Esophagus (tissue), 2 donors: ENCODE data around the gene FUBP3. TPM values are rescaled to one million over a fixed set of nuclear protein-coding genes. Genes with fewer than 3 reads are reported as not detected.

Experiments
- H3K27ac ChIP-seq, 2 donors: one replicate each; pipeline ENCODE4 v1.5.1; 2013; ENCODE audit warnings: low read depth in 2 of 2, mild to moderate bottlenecking in 2 of 2, inconsistent platforms in 1 of 2, low read length in 1 of 2, moderate library complexity in 1 of 2
- H3K27me3 ChIP-seq, 2 donors: one replicate each; pipeline ENCODE4 v1.6.1; 2013; ENCODE audit warnings: low read length in 2 of 2, control low read depth in 1 of 2, mild to moderate bottlenecking in 1 of 2; ENCODE audit not compliant: insufficient read depth in 2 of 2, control insufficient read depth in 1 of 2
- H3K36me3 ChIP-seq, 2 donors: one replicate each; pipeline ENCODE4 v1.6.1; 2013; ENCODE audit warnings: low read length in 1 of 2; ENCODE audit not compliant: control insufficient read depth in 2 of 2, insufficient read depth in 2 of 2
- H3K4me1 ChIP-seq, 2 donors: one replicate each; pipeline ENCODE4 v1.6.1; 2013; ENCODE audit warnings: low read length in 1 of 2; ENCODE audit not compliant: control insufficient read depth in 2 of 2, insufficient read depth in 2 of 2
- H3K4me3 ChIP-seq, 2 donors: one replicate each; pipeline ENCODE4 v1.5.1; 2013; ENCODE audit warnings: low read length in 2 of 2, mild to moderate bottlenecking in 2 of 2, low read depth in 1 of 2, moderate library complexity in 1 of 2
- H3K9me3 ChIP-seq, 2 donors: one replicate each; pipeline ENCODE4 v1.6.1; 2013; ENCODE audit warnings: mild to moderate bottlenecking in 2 of 2, low read depth in 1 of 2, low read length in 1 of 2, moderate library complexity in 1 of 2; ENCODE audit not compliant: control insufficient read depth in 2 of 2, insufficient read depth in 1 of 2
- WGBS, 2 donors: extraction: QIAGEN DNeasy Blood & Tissue Kit; methylation state at CpG; one replicate each; pipeline ENCODE4 v1.1.7; 2013; 5-methylcytosine and 5-hydroxymethylcytosine counted together
- polyA plus RNA-seq, 2 donors: library from polyadenylated mRNA; stranded (reverse); fragments of 200-250 nt; gene quantifications; one replicate each; pipeline ENCODE4 v1.2.3, GENCODE V29; 2013
- donor health status: healthy with polysubstance abuse.
- donor health status: Bipolar disorder and iron deficiency.

The FUBP3 gene
- polyA plus RNA-seq, 2 donors = 11.3 to 23.1 TPM

DNA sequence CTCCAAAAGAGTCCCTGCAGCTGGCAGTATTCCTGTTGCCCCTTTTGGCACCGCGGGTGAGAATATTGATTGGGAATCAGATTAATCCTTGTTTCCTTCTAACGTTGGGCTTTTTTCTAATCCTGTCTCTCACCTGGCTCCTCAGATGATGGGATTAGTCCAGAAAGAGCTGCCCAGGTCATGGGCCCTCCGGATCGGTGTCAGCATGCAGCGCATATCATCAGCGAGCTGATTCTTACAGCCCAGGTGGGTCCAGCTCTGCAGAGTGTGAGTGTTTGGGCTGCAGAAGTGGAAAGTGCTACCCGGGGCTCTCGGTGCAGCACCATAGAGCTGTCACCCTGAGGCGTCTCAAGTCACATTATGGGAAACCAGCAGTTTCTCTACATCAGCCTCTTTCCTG is 44.1 kb downstream of the FUBP3 start:
- WGBS, 2 donors = 89 to 90% methylated on average over 10 of the region's 10 CpGs

GRCh38 chr9:130624154-130624553 is 44.8 kb downstream of the FUBP3 start:
- WGBS, 2 donors = 90 to 97% methylated on average over 4 of the region's 4 CpGs
- no peaks in the 10 kb centered on the region for H3K27me3 ChIP-seq
- H3K4me3 ChIP-seq = no peak overlapping the region
- H3K9me3 ChIP-seq = no peaks in the 10 kb centered on the region
- peaks cover 25 to 46% of the 10 kb centered on the region in 2 donors for H3K36me3 ChIP-seq
- no peak overlapping the region for H3K27ac ChIP-seq
- no peaks in the 10 kb centered on the region for H3K4me1 ChIP-seq

More for the DNA sequence above, 44.1 kb downstream of the FUBP3 start:
- H3K4me1 ChIP-seq = no peaks in the 10 kb centered on the region
- H3K36me3 ChIP-seq = peaks cover 25 to 50% of the 10 kb centered on the region in 2 donors
- no peaks in the 10 kb centered on the region for H3K9me3 ChIP-seq
- no peak overlapping the region for H3K4me3 ChIP-seq
- no peak overlapping the region for H3K27ac ChIP-seq
- H3K27me3 ChIP-seq = no peaks in the 10 kb centered on the region

DNA sequence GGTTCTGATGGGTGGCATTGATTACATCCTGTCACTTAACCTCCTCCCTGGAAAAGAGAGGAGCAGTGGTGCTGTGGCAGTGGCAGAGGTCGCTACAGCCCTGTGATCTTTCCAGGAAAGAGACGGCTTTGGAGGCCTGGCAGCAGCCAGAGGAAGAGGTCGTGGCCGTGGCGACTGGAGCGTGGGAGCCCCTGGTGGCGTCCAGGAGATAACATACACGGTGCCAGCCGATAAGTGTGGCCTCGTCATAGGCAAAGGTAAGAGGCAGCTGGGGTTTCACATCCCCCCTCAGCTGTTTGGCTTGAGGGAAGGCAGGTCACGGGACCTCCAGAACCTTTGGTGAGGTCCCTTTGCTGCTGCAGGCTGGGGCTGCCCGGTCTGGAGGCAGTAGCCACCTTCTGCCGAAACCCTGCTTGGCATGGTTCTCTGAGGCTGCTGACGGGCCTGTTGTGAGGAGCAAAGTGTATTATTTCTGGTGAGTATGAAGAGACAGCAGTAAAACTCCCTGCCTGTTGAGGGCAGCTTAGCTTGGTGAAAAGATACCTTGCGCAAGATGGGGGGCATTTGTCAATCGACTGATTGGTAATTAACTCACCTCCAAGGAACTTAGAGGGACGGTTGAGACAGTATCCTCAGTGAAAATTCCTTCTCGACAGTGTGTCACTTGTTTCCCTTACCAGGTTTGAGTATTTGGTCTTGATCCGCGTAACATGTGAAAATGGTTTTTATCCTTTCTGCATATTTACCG is 47.0 kb downstream of the FUBP3 start:
- Histone ChIP-seq H3K27me3 (no peaks in the 10 kb centered on the region), H3K36me3 (peaks cover 36 to 55% of the 10 kb centered on the region in 2 donors), H3K27ac (no peak overlapping the region), H3K4me3 (no peak overlapping the region), H3K4me1 (no peaks in the 10 kb centered on the region), H3K9me3 (no peaks in the 10 kb centered on the region)
- WGBS, 2 donors = 84 to 87% methylated on average over 21 of the region's 21 CpGs

DNA sequence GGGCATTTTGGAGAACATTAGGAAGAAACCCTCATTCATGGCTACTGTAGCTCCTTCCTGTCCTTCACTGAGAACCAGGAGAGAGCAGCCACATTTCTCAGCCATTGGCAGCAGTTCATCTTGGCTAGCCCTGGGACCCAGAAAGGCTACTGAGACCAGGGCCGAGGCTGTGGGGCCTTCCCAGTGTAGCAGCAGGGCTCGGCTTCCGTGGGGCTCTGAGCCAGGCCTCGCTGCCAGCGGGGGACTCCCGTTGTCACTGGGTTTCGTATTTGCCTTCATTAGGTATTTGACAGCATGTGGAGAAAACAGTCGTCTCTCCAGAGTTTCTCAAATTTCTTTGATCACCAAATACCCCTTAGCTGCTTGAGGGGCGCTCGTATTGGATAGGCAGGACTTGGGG is 47.7 kb downstream of the FUBP3 start:
- 84 to 89% methylated on average over 10 of the region's 10 CpGs for WGBS, 2 donors

DNA sequence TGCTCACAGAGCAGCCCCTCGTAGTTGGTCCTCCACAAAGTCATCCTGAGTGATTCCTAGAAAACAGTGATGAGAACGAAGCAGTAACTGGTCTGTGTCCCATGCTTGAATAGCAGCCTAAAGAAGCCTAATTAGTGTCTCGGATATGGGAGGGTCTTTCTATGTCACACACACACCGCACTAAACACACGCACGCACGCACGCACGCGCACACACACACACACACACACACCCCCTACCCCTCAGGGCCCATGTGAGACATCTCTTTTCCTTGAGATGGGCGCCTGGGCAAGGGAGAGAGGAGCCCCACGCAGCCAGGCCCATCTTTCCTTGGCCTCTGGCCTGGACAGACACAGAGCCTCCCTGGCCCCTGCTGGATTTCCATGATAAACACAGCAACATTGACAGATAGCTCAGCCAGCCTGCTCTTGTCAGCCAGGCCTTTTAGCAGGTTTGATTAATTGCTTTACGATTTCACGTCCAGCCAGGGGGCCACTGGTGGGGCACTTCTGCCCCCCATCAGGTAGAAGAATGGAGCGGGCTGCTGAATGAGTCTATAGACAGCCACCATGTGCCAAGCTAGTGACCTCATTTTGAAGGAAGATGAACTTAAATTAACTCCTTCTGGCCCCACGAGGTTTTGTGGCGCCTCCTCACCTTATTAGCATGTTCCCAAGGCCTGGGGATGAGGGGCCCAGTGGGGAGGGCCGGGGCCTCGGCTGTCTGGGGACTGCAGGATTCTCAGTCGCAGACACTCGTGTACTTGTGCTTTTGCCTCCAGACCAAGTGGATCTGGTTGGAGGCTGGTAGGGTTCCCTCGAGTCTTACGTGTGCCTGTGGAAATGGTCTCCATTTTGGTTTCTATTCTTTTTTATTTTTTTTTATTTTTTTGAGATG is 48.8 kb downstream of the FUBP3 start:
- Histone ChIP-seq H3K9me3 (no peaks in the 10 kb centered on the region), H3K4me1 (no peaks in the 10 kb centered on the region), H3K36me3 (peaks cover 47 to 68% of the 10 kb centered on the region in 2 donors), H3K27me3 (no peaks in the 10 kb centered on the region), H3K27ac (no peak overlapping the region), H3K4me3 (no peak overlapping the region)
- WGBS, 2 donors = 79 to 81% methylated on average over 22 to 23 of the region's 23 CpGs

More for the DNA sequence above, 47.7 kb downstream of the FUBP3 start:
- Histone ChIP-seq H3K4me3 (no peak overlapping the region), H3K27ac (no peak overlapping the region), H3K4me1 (no peaks in the 10 kb centered on the region), H3K27me3 (no peaks in the 10 kb centered on the region), H3K9me3 (no peaks in the 10 kb centered on the region), H3K36me3 (peaks cover 42 to 61% of the 10 kb centered on the region in 2 donors)

DNA sequence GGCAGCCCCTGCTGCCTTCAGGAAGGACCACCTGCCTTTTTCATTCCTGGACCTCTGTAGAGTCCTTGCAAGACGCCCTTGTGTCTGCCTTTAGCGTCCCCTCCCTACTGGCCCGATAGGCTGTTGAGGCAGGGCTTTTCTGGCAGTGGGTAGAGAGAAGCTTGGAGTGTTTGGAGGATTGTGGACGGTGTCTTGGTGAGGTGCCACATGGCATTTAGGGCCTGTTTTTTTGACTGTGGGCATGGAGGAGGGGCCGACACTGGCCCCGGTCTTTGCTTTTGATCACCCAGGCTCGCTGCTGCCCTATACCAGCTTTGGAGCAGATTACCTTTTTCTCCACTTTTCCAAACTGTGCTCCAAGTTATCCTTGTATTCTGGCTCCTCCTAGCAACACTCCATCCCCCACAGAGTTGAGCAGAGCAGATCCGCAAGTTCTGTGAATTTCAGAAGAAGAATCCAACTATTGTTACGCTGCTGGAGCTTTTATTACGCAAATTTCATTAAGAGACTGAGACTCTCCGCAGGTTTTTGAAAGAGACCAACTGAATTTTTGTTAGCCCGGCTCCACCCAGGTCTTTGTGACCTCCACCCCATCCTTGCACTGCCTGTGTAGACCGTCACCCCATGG is 50.2 kb downstream of the FUBP3 start:
- H3K27me3 ChIP-seq = no peaks in the 10 kb centered on the region
- no peak overlapping the region for H3K27ac ChIP-seq
- no peaks in the 10 kb centered on the region for H3K9me3 ChIP-seq
- H3K4me3 ChIP-seq = no peak overlapping the region
- peaks cover 48 to 72% of the 10 kb centered on the region in 2 donors for H3K36me3 ChIP-seq
- no peaks in the 10 kb centered on the region for H3K4me1 ChIP-seq
- WGBS, 2 donors = 88 to 90% methylated on average over 13 of the region's 13 CpGs

DNA sequence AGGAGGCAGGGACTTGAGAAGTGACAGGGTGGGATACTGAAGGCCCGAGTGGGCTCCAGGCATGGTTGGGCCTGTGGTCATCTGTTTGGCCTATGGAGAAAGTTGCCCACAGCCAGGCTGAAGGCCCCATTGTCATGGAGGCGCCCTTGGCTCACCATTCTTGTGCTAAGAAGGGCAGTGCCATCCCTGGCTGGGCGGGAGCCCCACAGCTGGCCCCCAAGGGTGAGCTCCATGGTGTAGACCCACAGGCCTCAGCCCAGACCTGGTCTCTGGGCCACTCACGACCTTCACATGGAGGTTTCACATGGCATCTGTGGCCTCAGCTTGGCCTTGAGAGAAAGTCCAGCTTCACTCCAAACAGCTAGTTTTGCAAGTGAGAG is 50.7 kb downstream of the FUBP3 start:
- H3K9me3 ChIP-seq = no peaks in the 10 kb centered on the region
- peaks cover 50 to 73% of the 10 kb centered on the region in 2 donors for H3K36me3 ChIP-seq
- WGBS, 2 donors = 93 to 94% methylated on average over 4 of the region's 4 CpGs

DNA sequence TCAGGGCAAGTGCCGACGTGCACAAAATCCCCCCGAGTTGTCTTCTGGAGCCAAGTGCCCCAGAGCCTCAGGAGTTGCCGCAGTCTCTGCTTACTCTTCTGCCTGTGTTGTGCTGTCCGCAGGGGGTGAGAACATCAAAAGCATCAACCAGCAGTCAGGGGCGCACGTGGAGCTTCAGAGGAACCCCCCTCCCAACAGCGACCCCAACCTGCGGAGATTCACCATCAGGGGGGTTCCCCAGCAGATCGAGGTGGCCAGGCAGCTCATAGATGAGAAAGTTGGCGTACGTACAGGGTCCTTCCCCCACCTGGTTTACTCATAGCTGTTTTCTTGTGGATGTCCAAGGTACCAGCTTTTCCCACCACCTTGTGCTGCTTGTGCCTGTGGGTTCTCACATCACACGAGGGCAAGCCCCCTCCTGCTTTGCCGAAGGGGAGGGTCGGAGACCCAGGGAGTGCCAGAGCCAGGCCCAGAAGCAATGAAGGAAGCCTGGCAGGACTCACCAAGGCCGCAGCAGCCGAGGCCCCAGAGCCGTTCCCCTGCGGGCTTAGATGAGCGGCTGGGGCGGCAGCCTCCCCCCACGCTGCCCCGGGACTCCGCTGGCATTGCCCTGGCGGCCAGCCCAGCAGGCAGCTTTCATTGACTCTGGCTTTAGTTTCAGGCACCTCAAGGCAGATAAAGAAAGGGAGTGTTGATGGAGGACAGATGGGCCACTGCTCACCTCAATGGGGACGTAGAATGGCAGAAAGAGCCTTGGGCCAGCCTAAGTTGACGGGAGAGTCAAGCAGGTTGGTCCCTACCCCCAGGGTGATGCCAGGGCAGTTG is 51.3 kb downstream of the FUBP3 start:
- Histone ChIP-seq H3K27ac (no peak overlapping the region), H3K4me3 (no peak overlapping the region), H3K9me3 (no peaks in the 10 kb centered on the region), H3K4me1 (no peaks in the 10 kb centered on the region), H3K36me3 (peaks cover 52 to 74% of the 10 kb centered on the region in 2 donors), H3K27me3 (no peaks in the 10 kb centered on the region)
- 88 to 90% methylated on average over 27 of the region's 27 CpGs for WGBS, 2 donors

More for the DNA sequence above, 50.7 kb downstream of the FUBP3 start:
- Histone ChIP-seq H3K4me3 (no peak overlapping the region), H3K27ac (no peak overlapping the region), H3K4me1 (no peaks in the 10 kb centered on the region), H3K27me3 (no peaks in the 10 kb centered on the region)
